Skeletal muscle cell (primary cell): ENCODE results near the gene COL20A1.

Experiments used
- DNase-seq: peaks from one replicate; pipeline ENCODE4 v3.0.0-alpha.2; 2010; ENCODE audit warnings: low read depth
- H3K4me3 ChIP-seq: 2 replicates; pipeline ENCODE4 v1.5.1; 2011; ENCODE audit warnings: low read depth, mild to moderate bottlenecking, control low read depth, low read length, moderate library complexity

COL20A1 gene

DNA sequence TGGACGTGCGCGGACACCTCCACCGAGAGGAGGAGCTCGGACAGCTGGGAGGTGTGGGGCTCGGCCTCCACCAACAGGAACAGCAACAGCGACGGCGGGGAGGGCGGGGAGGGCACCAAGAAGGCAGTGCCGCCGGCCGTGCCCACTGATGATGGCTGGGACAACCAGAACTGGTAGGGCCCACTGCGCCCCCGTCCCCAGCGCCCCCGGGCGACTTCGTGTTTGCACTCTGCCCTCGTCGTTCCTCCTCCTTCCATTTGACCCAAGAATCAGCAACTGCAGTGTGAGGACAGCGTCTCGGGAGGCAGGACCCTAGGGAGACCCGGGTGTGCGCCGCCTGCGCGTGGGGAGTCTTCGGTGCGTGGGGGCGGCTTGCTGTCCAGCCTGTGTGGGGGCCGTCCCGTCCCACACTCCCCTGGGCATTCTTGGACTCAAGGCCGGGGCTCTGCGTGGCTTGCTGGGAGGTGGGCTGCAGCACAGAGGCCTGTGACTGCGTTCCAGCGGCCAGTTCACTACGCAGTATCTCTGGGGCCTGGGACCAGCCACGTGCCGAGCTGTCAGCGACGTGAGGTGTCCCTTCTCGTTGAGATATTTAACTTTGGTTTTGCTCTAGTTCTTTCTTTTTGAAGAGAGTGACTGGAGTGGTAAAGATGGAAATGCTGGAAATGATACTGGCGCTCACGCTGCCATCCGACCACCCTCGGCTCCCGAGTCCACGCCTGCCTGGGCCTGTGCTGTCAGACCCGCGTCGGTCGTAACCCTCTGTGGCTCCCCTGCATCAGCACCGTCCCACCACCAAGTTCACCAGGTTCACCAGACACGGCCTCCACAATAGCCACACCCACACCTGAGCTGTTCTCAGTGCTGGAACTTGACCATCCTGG, 5.0 kb upstream of the COL20A1 start:
- DNase-seq: no peak
- no peak overlapping the region for H3K4me3 ChIP-seq

DNA sequence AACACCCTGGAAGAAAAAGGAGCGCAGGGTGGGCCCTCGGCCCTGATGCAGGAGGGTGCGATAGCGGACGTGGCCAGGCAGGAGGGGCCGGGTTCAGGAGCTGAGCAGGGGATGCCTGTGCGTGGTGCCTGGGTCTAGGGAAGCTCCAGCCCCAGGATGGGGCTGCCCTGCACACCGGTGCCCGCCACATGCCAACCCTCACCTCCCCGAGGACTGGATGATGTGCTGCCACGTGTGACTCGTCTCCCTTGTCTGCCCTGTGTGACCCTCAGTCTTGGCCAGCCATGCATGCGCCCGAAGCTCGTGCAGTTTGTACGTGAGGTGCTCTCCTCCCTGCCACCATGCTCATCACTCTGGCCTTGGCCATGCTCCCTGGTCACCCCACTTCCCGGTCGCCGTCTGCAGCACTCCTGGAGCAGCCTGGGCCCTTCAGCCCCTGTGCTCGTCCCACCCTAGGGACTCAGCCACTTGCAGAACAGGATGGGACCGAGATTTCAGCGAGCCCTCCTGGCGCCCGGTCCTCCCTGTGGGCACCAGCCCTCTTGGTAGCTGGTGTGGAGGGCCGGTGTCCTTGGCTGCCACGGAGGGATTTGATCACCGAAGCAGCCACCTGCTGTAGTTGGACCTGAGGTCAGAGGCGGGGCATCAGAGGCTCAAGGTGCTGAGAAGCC, 4.3 kb upstream of the COL20A1 start:
- no peak for DNase-seq

DNA sequence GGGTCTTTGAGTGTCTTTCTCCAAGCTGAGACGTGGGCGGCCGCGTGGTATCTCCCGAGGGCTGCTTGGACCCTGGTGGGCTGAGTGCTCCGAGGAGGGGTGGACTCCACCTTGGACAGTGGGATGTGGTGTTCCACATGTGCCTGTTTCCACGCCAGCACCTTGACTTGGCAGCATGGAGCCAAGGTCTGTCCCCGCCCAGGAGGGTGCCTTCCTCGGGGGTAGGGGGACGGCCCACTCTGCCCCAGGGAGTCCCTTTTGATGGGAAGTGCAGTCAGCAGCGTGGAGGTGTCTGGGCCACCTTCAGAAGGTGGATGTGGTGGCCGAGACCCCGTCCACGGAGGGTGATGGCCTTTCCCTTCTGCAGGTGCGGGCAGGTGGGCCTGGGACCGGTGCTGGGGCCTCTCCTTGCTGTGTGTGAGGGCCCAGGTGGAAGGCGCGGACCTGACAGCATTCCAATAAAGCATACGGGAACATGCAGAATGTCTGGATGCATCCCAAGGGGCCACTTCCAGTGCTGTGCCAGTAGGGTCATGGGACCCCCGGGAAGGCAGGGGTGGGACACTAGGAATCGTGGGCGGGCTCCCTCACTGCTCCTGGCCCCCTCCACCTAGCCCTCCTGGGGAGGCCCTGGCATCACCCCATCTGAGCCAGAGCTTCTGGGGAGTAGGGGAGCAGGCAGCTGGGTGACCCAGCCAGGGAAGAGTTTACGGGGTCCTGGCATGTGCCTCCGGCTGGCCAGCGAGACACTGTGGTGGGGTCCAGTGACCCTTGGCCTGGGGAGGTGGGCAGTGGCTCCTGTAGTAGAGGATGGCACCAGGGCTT, 3.5 kb upstream of the COL20A1 start:
- H3K4me3 ChIP-seq: no peak overlapping the region
- no peak for DNase-seq

More for the DNA sequence above, 4.3 kb upstream of the COL20A1 start:
- H3K4me3 ChIP-seq: no peak overlapping the region

DNA sequence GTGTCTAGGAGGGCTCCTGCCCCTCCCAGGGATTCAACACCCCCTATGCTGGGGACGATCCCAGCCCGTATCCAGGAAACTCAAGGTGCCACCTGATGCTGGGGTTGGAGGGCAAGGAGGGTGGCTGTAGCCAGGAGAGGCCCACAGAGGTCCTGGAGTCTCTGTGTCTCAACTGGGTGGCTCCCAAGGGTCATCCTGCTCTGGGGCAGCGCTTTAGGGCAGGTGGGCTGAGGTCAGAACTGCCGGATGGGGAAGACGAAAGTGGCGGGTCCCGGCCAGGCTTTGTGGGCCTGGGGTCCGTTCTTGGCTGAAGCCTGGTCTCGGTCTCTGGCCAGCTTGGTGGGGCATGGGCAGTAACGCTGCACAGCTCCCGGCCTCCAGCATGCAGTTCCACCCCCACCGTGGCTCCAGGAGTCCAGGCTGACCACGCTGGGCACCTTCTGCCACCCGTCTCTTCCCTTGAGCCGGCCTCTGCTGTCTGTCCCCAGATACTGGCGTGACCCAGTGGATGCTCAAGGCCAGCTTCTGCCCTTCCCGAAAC, 2.8 kb upstream of the COL20A1 start:
- H3K4me3 ChIP-seq: no peak overlapping the region
- no peak for DNase-seq

DNA sequence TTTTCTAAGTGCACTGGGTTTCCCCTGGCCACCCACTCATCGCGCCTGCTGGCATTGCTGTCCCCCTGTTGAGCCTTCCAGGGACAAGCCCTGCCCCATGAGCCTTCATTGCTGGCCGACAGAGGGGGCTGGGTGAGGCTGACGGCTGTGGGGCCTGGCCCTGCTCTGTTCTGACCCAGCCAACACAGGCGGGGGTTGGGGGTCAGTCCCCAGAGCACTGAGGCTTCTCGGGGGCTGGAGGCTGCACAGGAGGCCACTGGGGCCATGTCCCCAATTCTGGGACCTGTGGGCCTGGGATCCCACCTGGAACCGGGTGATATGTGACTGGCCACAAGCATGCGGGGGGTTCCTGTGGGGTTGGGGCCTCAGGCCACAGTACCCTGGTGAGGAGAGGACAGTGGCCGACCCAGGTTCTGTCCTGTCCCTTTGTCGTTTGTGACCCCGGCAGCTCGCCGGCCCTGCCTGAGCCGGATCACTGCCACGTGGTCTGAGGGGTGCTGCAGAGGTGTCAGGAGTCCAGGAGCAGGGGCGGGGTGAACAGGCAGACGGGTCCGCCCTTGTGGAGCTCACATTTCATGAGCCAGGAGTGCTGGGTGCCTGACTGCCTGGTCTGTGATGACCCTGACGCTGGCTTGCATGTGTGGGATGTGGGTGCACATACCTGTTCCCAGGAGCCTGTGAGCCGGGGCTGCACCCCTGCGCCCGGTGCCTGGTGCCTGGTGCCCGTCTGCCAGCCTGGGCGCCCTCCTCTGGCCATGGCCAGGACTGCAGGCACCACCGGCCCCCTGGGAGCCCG, 2.1 kb upstream of the COL20A1 start:
- no peak overlapping the region for H3K4me3 ChIP-seq
- no peak for DNase-seq

DNA sequence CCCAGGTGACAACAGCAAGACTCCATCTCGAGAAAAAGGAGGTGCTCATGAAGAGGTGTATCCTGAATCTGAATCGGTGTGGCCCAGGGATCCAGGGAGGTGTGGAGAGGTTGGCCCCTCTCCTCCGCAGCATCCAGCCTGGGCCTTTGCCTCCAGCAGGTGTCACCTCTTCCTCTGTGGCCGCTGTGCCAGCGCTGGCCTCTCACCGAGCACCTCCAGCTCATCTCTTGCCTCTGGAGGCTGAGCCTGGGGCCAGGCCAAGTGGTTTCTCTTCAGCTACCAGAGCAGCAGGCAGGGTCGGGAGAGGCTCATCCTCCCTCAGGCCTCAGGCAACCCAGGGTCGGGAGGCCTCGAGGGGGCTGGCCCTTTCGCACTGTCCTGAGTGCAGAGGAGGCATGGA, 1.2 kb upstream of the COL20A1 start:
- H3K4me3 ChIP-seq: no peak overlapping the region
- no peak for DNase-seq

DNA sequence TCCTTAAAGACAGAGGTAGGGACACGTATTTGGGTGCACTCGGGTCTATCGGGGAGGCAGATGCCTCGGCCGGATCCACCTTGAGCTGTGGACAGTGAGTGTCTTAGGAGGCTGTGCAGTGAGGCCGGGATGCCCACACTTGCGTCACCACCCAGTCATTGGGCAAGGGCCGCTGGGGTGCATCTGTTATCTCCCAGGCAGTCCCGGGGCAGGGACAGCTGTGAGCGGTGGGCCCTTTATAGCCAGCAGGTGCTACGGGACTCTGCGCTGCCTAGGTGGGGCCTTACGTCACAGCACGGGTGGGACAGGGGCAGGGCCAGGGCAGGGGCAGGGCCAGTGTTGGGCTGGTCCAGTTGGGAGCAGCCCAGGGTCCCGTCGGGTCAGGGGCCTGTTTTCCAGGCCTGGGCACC, 689 bp upstream of the COL20A1 start:
- no peak for DNase-seq
- H3K4me3 ChIP-seq: no peak overlapping the region

DNA sequence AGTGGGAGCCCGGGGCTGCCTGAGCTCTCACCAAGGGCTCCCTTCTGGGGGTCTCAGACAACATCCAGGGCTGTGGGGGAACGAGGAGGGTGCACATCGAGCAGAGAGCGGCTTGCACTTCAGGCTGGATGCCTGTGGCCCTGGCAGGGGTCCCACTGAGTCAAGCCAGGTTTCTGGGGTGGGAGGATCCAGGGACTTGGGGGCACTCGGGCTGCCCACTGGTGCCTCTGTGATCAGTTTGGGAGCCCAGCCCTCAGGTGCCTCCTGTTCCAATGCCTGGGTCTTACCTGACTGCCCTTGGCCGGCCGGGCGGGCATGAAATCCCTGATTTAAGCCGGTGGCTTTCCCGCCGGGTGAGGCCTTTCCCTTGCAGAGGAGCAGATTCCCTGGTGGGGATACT, 470 bp downstream of the COL20A1 start:
- no peak for DNase-seq
- H3K4me3 ChIP-seq: no peak overlapping the region

DNA sequence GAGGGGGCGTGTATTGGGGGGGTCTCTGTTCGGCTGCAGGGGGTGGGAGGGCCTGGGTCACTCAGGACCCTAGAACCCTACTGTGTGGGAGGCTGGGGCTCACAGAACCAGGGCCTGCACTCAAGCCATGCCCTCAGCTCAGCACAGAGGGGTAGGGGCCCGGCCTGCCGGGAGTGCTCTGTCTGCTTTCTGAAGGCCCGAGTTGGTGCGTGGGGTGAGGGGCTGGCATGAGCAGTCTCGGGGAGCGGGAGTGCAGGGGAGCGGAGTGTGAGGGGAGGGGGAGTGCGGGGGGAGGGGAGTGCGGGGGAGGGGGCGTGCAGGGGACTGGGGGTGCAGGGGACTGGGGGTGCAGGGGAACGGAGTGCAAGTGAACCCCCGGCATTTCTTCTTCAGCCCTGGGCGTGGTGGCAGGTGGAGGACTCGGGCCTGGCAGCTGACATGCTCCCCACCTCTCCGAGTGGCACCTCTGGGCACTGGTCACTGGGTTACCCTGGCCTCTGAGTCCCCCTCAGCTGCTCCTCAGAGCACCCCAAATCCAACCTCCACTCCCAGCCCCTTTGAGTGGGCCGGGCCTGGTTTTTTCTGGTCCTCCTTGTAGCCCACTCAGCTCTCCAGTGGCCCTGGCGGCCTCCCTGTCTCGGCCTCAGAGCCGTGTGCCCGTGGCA, 1.0 kb downstream of the COL20A1 start:
- H3K4me3 ChIP-seq: no peak overlapping the region
- no peak for DNase-seq

DNA sequence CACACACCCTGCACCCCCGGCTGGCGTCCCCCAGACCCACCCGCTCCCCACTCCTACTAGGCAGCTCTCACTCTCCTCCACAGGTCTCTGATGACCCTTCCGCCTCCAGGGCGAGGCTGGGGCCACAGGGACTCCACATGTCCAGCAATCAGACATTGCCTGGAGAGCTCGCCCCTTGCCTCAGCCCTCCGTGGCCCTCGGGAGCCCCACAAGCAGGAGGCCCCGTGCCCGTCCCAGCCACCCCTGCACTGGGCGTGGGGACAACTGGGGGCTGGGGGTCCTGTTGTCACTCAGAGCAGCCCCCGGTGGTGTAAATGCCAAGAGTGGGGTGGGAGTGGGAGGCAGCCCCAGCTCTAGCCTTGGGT, 1.5 kb downstream of the COL20A1 start:
- DNase-seq: no peak

DNA sequence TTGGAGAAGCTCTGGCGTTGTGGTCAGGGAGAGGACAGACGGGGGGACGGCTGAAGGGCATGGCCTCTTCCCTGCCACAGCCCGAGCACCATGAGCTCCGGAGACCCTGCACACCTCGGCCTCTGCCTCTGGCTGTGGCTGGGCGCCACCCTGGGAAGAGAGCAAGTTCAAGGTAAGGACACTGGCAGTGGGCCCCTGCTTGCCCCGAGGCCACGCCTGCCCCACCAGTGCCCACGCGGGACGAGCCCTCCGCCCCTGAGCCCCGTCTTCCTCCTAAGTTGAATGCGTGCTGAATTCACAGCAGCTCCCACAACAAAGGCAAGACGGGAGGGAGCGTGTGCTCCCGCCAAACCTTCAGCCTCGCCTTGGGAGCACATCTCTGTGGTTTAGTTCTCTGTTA, 2.0 kb downstream of the COL20A1 start:
- H3K4me3 ChIP-seq: no peak overlapping the region
- no peak for DNase-seq

More for the DNA sequence above, 1.5 kb downstream of the COL20A1 start:
- no peak overlapping the region for H3K4me3 ChIP-seq

DNA sequence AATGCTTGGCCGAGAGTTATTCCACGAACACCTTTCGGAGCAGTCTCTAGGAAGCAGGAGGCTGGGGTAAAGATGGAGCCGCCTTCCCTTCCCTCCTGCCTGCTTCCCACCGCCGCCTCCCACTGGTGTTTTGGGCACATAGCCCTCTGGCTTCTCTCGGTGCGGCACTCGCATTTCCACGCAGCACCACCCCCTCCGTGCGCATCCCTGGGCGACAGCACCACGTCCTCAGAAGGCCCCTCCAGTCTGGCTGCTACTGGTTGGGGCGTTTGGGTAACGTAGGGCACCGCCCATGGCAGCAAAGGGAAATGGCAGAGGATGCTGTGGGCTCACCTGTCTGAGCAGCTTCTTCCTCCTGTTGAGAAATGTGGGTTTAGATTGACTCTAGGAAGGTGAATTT, 2.4 kb downstream of the COL20A1 start:
- DNase-seq: no peak
- H3K4me3 ChIP-seq: no peak overlapping the region

DNA sequence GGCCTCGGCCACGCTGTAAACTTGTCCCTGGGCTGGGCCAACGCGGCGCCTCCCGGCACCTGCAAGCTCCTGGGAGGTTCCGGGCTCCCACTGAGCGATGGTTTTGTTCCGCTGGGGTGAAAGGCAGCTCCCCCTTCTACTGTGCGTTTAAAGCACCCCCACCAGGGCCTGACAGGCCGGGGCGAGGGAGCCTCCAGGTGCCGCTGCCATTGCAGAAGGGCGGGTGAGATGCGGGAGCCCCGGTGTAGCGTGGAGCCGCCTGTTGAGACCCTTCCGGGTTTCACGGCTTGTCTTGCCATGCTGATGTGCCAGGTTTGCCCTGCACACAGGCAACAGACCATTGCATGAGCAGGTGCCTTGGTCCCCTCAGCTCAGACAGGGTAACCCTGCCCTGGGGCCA, 2.9 kb downstream of the COL20A1 start:
- H3K4me3 ChIP-seq: no peak overlapping the region
- no peak for DNase-seq

DNA sequence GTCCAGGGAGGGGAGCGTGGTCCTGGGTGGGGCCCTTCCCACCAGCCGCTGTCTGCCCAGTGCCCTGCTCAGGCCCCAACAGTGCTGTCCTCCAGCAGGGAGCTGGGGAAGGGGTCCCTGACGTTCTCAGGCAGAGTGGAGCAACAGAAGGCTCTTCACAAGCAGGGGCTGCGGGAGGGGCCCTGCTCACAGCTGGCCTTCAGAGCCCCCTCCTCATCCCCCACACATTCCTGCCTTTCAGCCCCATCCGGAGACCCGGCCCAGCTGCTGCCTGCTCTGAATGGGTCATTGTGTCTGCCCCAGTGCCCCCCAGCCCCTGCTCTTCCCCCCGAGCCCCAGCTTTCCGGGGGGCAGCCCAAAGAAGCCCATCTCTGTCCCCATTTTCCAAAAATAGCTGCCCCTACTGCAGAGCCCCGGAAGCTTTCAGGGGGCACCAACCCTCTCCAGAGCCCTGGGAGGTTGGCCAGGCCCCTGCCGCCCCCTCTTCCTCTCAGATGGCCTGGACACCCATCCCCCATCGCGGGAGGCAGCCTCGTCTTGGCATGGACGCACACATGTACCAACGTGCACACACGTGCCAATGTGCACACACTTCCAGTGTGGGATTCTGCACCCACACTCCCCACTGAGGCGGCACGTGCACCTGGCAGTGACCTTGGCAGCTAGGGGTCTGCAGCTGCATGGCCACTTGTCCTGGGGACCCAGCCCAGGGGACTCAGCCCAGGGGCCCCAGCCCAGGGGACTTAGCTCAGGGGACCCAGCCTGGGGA, 3.7 kb downstream of the COL20A1 start:
- H3K4me3 ChIP-seq: no peak overlapping the region
- no peak for DNase-seq

DNA sequence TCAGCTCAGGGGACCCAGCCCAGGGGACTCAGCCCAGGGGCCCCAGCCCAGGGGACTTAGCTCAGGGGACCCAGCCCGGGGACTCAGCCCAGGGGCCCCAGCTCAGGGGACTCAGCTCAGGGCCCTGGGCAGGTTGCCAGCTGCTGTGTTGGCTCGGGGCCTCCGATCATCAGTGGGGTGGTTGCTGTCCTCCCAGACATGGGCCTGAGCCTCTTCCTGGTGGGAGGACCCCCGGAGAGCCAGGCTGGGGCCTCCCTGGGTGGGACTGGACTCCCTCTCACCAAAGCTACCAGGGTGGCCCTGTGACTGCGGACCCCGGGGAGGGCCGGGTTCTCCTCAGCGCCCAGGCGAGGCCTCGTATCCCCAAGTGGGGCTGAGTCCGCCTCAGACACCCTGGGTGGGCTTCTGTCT, 4.4 kb downstream of the COL20A1 start:
- no peak for DNase-seq
- H3K4me3 ChIP-seq: no peak overlapping the region

DNA sequence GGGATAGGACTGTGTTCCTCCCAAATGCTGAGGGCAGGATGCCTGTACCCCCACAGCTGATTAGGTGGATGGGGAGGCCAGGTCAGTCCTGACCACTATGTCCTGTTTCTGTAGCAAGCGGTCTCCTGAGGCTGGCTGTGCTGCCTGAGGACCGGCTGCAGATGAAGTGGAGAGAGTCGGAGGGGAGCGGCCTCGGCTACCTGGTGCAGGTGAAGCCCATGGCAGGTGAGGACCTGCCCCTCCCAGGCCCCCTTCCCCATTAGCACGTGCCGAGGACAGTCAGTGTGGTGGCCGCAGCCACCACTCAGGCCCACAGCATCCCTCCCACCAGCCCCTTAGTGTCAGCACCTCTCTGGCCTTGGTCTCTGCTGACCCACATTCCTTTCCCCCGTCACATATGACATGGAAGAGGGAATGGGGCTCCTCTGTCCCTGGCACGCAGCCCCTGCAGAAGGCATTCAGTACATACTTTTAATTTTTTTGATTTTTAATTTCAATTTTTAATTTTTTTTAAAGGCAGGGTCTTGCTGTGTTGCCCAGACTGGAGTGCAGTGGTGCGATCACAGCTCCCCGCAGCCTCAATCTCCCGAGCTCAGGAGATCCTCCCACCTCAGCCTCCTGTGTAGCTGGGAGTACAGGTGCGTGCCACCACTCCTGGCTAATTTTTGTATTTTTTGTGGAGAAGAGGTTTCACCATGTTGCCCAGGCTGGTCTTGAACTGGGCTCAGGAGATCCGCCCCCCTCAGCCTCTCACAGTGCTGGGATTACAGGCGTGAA, 5.0 kb downstream of the COL20A1 start:
- H3K4me3 ChIP-seq: no peak overlapping the region
- DNase-seq: no peak

DNA sequence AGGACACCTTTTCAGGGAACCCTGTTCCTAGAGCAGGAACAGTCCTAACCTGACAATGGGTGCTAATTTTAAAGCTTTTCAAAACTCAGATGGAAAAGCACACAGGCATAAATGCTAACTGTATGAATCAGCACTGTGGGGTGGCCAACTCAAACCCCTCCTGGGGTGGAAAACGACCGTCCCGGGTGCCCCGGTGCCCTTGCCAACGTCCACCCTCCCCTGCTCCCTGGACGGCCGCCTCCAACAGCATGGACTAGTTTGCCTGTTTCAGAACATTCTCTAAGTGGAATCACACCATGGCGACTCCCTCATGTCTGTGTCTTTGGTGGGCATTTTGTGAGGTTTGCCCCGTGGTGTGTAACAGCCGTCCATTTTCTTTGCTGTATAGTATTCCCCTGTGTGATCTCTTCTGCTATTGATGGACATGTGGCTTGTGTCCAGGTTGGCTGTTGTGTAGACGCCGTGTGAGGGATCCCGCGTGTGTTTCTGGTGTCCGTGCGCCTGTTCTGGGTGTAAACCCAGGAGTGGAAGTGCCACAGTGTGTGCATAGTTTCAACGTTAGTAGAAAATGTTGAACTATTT, 5.8 kb downstream of the COL20A1 start:
- H3K4me3 ChIP-seq: no peak overlapping the region
- DNase-seq: no peak
